HG03025 (cell line): ENCODE results near the gene HOXD12.
A peak's percentile ranks its signal among the peaks of the same experiment; 100 is the strongest.

Experiments
- ATAC-seq: cut with Tn5 transposase; IDR thresholded peaks from one replicate; pipeline ENCODE4 v1.9.1; 2021; ENCODE audit warnings: mild to moderate bottlenecking, moderate library complexity; ENCODE audit not compliant: unreplicated experiment, low FRiP score

Gene HOXD12

GRCh38 chr2:176080540-176081375 is 18.8 kb upstream of the HOXD12 start:
- ATAC-seq: no peak

DNA sequence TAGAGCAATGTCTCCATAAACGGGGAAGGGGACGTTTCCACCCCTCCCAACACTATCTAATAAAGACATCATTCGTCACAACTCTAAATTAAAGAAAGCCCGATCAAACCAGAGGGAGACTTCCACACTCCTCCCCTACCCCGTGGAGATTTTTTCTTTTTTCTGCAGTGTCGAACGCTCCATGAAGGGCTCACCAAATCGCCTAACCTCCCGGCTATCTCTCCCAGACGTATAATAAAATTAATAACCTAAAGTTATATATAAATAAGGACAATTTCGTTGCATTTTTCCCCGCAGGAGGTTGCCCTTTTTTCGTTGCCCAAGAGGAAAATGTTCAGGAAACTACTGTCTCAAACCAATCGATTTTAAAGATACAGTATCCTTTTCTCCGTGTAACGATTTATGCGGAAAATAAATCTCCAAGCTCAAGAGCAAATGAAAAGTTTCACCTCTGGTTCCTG is 18.2 kb upstream of the HOXD12 start:
- ATAC-seq: no peak

DNA sequence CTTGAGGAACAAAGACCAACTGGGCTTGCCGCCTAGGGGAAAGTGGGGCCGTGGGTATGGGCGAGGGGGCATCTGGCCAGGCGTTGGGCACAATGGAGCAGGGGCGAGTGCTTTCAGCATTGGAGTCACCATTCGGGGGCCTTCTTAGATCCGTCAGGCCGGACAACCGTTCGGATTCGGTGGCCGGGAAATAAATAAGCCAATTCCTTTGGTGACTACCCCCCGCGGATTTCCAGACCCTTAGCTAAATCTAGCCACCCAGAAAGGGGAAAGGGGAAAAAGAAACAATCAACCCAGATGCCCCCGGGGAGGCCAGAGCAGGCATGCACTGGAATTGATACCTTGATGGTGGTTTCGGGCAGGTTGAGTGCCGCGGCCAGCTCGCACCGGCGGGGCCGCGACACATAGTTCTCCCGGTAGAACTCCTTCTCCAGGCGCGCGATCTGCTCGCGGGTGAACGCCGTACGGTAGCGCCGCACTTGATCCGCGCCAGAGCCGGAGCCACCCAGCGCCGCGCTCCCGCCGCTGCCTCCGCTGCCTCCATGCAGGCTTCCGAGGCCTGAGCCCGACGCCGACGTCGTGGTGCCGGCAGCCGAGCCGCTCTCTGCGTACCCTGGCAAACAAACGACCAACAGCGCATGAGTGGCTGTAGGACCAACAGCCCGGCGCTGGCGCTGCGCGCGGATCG is 17.6 kb upstream of the HOXD12 start:
- ATAC-seq: no peak

- no peak for ATAC-seq
These were observed 17.1 kb upstream of the HOXD12 start for GRCh38 chr2:176082525-176082823.

GRCh38 chr2:176082824-176083751 is 16.5 kb upstream of the HOXD12 start:
- no peak for ATAC-seq

- no peak for ATAC-seq
These were observed 15.8 kb upstream of the HOXD12 start, which contains the start of gene EVX2 for GRCh38 chr2:176083796-176084261. TSS of gene EVX2 (minus strand) at chr2:176083962. CDS start at chr2:176083776, 186 bp downstream.

- ATAC-seq: no peak
These were observed 14.9 kb upstream of the HOXD12 start for GRCh38 chr2:176084611-176085119.

- ATAC-seq: no peak
These were observed 14.3 kb upstream of the HOXD12 start for GRCh38 chr2:176085120-176085788.

DNA sequence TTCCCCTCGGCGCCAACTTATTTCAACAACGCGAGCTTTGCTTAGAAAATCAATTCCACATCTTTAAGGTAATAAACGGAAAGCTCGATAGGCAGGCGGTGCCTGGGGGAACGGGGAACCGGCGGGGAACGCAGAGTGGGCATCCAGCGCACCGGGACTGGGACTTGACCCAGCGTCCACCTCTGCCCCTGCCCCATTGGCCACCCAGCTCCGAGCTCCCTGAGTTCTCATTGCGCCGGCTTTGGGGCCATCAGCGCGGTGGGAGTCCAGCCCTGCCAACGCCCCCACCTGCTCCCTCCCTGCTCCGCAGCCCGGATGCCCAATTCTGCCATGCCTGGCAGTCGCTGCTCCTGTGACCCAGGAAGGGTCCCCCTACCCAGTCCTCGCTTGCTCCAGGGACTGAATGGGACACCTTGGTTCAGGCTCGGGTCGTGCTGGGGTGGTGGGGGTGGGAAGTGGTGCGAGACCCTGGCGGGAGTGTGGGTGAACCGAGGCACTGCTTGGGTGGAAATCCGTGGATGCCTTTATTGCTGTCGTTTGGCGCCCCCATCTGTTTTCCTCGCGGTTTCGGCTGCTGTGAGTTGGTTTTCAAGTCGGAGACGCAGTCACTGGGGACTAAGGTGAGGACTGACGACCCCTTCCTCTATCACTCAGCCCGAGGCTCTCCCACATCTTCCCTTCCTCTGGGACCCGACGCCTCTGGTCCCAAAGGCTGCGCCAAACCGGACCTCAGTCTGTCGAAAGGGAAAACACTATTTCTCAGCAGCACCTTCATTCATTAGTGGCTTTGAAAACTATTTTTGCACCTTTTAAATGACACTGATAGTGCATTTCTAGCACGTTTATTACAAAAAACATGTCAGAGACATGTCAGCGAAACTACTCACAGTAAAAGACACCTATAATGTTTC is 13.5 kb upstream of the HOXD12 start:
- no peak for ATAC-seq

- ATAC-seq: no peak
These were observed 12.1 kb upstream of the HOXD12 start for GRCh38 chr2:176087330-176088047.

- peak; percentile 73 for ATAC-seq
These were observed 11.3 kb upstream of the HOXD12 start for GRCh38 chr2:176088048-176088936.

DNA sequence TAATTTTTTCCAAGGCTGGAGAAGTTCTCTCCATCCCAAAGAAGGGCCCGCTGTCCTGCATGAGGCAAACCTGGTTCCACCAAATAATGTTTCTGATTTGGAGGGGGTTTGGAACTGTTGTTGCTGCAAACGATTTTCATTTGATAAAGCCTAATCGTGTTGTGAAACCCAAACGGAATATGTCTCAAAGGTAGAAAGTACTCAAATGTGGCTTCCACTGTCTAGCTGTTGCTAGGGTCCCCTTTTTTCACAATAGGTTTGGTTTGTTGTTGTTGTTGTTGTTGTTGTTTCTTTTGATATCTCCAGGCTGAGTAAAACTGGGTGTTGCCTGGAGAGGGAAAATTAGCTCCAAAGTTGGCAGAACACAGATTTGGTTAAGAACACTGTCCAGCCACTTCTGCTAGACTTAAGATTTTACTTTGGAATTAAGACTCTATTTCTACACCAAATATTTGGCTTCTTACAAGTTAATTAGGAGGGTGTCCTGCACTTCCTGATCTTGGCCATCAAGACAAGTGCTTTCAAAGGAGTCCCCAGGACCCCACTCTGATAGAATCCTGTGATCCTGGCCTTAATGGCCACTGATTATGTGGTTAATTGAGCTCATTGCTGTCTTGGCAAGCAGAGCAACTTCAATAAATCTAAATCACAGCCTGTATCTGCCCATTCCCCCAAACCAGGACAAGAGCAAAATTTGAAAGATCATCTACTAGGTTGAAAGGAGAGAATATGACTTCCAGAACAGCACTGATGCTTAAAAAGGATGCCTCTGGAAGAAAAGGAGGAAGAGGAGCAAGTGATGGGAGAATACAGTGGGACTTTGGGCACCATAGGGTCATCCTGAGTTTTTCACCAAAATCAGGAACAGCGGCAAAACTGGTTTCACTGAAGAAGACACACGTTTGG is 10.4 kb upstream of the HOXD12 start:
- no peak for ATAC-seq

DNA sequence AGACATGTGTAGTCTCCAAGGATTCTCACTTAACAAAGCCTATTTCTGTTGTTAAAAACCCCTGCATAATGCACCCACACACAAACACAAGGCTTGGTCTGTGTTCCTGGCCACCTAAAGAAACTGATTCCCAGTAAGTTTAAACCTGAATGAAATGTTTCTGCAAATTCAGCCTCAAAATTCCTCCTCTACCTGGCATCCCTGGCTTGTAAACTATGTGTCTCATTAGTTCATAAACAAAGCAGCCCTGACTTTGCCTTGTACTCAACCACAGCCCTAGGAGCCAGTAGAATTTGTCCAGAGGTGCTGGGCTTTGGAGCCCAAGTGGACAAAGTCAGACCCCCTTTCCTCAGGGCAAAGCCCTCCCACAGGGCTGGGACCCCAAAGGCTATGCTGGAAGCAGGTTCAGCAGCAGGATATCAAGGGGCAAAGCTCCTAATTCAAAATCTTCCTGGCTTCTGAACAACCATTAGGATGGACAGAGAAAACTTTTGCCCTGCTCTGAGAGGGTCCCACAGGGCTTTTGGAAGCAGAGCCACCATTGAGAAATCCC is 9.7 kb upstream of the HOXD12 start:
- no peak for ATAC-seq

DNA sequence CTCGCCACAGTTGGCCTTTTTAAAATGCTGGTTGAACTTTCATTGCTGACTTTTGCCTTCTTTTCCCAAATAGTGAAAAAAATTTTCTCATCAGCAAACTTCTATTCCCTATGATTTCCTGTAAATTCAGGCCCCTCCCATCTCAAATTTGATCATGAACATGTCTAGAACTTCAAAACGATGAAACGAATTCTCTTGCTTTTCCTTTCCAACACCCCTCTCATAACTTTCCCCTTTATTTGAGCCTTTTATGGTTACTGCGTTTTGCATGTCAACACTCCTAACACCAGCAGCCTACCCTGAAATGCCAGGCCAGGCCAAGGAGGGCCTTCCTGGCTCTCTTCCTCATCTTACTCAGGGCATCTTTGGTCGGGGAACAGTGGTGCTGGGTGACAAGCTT is 8.7 kb upstream of the HOXD12 start:
- ATAC-seq: no peak

- ATAC-seq: no peak
These were observed 8.0 kb upstream of the HOXD12 start for GRCh38 chr2:176091329-176092258.
